ENCODE measurements around the gene CALB2.

DNA sequence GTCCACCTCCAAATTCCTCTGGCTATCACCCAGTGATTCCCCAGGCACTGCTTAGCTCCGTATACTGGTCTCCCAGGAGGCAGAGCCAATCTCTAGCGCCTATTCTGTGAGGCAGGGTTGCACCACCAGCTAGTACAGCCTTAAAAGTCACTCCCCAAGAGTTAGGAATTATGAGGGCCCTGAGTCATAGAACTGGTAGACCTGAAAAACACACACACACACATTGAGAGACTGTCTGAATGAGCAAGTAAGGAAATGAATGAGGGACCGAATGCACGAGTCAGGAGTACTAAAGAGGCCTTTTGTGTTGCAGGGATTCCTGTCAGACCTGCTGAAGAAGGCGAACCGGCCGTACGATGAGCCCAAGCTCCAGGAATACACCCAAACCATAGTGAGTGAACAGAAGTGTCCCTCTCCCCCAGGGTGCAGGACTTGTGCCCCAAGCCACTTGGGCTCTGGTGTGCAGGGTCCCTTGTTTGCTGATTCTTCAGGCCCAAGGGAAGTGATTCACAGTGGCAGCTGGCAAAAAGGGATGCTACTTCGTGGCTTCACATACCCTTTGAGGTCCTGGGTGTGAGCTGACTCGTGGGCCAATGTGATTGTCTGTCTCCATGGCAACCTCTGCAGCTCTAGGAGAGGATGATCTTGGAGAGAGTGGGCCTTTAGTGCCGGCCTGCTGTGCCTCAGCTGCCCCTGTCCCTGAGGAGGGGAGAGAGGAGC lies 24.7 kb downstream of the CALB2 start:
- TF ChIP-seq, protein P1, sequence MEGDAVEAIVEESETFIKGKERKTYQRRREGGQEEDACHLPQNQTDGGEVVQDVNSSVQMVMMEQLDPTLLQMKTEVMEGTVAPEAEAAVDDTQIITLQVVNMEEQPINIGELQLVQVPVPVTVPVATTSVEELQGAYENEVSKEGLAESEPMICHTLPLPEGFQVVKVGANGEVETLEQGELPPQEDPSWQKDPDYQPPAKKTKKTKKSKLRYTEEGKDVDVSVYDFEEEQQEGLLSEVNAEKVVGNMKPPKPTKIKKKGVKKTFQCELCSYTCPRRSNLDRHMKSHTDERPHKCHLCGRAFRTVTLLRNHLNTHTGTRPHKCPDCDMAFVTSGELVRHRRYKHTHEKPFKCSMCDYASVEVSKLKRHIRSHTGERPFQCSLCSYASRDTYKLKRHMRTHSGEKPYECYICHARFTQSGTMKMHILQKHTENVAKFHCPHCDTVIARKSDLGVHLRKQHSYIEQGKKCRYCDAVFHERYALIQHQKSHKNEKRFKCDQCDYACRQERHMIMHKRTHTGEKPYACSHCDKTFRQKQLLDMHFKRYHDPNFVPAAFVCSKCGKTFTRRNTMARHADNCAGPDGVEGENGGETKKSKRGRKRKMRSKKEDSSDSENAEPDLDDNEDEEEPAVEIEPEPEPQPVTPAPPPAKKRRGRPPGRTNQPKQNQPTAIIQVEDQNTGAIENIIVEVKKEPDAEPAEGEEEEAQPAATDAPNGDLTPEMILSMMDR (conservative IDR thresholded peaks at IDR 0.05; ENCODE audit: low read depth, low read length): no peak
- TF ChIP-seq POLR2A (IDR thresholded peaks at IDR 0.05; ENCODE audit: low read depth, low read length): no peak
- no peak for TF ChIP-seq BHLHE40 (IDR thresholded peaks at IDR 0.05; ENCODE audit: low read depth, low read length)
- no peak for TF ChIP-seq NFE2L2 (IDR thresholded peaks at IDR 0.05; ENCODE audit: low read depth, low read length)
- TF ChIP-seq CHD1 (IDR thresholded peaks at IDR 0.05; ENCODE audit: low read depth, low read length): no peak
- TF ChIP-seq RFX5 (IDR thresholded peaks at IDR 0.05; ENCODE audit: low read depth, low read length): no peak
- TF ChIP-seq SMC3 (IDR thresholded peaks at IDR 0.05; ENCODE audit: low read depth, low read length): no peak
- TF ChIP-seq, protein P2, sequence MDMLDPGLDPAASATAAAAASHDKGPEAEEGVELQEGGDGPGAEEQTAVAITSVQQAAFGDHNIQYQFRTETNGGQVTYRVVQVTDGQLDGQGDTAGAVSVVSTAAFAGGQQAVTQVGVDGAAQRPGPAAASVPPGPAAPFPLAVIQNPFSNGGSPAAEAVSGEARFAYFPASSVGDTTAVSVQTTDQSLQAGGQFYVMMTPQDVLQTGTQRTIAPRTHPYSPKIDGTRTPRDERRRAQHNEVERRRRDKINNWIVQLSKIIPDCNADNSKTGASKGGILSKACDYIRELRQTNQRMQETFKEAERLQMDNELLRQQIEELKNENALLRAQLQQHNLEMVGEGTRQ (IDR thresholded peaks at IDR 0.05; ENCODE audit: low read depth, low read length): no peak
- no peak for TF ChIP-seq CEBPB (IDR thresholded peaks at IDR 0.05; ENCODE audit: low read depth, low read length)
- TF ChIP-seq ELK1 (IDR thresholded peaks at IDR 0.05; ENCODE audit: borderline replicate concordance, low read depth, low read length): no peak
- TF ChIP-seq RCOR1 (IDR thresholded peaks at IDR 0.05; ENCODE audit: insufficient replicate concordance, low read length): no peak
- no peak for TF ChIP-seq RAD21 (IDR thresholded peaks at IDR 0.05; ENCODE audit: low read length)
- TF ChIP-seq FOS (IDR thresholded peaks at IDR 0.05; ENCODE audit: low read depth, low read length): no peak
